ENCODE data around the gene SIMC1.
"Not testable (repeated sequence)": the region's sequence is repeated elsewhere in the genome, so short reads cannot be mapped to it uniquely, and the experiment has no call there.

DNA sequence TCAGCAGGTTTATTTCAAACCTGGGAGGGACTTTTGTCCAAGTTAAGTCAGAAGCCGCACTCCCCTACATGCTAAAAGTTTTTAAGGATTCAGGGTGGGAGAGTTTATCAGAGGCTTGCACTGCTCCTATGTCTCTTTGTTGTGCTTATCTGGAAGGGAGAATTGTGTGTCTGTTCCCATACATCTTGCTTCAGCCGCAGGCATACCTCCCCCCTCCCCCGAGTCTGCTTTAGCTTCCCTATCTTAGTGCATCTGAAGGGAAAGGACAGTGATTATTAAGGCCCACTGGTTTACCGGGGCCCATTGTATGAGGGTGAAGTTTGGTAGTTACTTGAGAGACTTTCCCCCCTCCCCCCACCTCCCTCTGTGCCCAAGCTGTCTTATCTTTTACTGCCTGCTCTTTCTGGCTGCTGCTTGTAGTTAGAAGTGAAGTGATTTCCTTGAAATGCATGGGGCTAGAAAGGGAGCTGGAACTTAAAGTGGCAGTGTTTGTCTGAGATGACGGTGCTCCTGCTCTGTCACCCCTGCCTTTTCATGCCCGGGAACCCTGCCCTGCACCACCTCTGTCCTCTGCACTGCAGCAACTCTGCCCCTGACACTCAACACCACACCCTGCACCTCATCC is 40.9 kb upstream of the SIMC1 start:
- TF ChIP-seq, protein P1, sequence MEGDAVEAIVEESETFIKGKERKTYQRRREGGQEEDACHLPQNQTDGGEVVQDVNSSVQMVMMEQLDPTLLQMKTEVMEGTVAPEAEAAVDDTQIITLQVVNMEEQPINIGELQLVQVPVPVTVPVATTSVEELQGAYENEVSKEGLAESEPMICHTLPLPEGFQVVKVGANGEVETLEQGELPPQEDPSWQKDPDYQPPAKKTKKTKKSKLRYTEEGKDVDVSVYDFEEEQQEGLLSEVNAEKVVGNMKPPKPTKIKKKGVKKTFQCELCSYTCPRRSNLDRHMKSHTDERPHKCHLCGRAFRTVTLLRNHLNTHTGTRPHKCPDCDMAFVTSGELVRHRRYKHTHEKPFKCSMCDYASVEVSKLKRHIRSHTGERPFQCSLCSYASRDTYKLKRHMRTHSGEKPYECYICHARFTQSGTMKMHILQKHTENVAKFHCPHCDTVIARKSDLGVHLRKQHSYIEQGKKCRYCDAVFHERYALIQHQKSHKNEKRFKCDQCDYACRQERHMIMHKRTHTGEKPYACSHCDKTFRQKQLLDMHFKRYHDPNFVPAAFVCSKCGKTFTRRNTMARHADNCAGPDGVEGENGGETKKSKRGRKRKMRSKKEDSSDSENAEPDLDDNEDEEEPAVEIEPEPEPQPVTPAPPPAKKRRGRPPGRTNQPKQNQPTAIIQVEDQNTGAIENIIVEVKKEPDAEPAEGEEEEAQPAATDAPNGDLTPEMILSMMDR (IDR thresholded peaks at IDR 0.05; ENCODE audit: insufficient read depth, low read length, poor library complexity, severe bottlenecking) = not testable (repeated sequence)
- not testable (repeated sequence) for TF ChIP-seq EZH2phosphoT487 (conservative IDR thresholded peaks at IDR 0.05; ENCODE audit: low read length)
